ENCODE results near the gene INTS6.

The INTS6 gene

GRCh38 chr13:51330791-51331190, 122.0 kb downstream of the INTS6 start:
- DNase-seq (ENCODE audit: low read depth) = peak; percentile 22
- H3K4me3 ChIP-seq (ENCODE audit: low read depth, low read length) = no peak overlapping the region

- H3K4me3 ChIP-seq (ENCODE audit: low read depth, low read length) = no peak overlapping the region
- DNase-seq (ENCODE audit: low read depth) = no peak
Observed at GRCh38 chr13:51329606-51330005, 123.2 kb downstream of the INTS6 start.

DNA sequence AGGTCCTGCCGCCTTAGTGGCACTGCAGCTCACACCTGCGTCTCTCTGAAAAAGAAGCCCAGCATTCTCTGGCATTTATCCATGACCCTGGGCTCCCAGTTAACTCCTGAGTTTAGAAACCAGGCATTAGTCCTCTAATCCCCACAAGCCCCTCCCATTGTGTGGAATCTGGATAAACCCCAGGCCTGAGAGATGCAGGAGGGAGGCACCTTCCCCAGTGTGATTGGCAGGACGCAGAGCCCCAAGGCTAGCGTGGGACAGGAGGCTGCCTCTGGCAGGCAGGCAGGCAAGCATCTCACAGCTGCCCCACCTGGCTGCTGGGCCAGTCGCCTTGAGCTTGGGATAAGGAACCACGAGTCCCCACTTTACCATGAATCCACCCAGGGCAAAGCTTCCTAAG, 124.3 kb downstream of the INTS6 start:
- no peak for DNase-seq (ENCODE audit: low read depth)
- H3K4me3 ChIP-seq (ENCODE audit: low read depth, low read length) = no peak overlapping the region

DNA sequence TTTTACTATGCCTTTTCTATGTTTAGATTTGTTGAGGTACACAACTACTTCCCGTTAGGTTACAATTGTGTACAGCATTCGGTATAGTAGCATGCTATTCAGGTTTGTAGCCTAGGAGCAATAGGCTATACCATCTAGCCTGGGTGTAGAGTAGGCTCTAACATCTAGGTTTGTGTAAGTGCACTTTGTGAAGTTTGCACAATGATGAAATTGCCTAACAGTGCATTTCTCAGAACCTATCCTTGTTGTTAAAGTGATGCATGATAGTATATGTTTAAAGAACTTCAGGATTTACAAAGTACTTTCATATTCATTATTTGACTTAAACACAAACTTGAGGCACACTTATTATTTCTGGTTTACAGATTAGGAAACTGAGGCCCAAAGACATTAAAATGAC, 124.9 kb downstream of the INTS6 start:
- H3K4me3 ChIP-seq (ENCODE audit: low read depth, low read length) = no peak overlapping the region
- no peak for DNase-seq (ENCODE audit: low read depth)

GRCh38 chr13:51326777-51327176, 126.1 kb downstream of the INTS6 start:
- DNase-seq (ENCODE audit: low read depth) = no peak
- no peak overlapping the region for H3K4me3 ChIP-seq (ENCODE audit: low read depth, low read length)

- DNase-seq (ENCODE audit: low read depth) = no peak
- no peak overlapping the region for H3K4me3 ChIP-seq (ENCODE audit: low read depth, low read length)
Observed at GRCh38 chr13:51325837-51326236, 127.0 kb downstream of the INTS6 start.

GRCh38 chr13:51324714-51325420, 128.0 kb downstream of the INTS6 start:
- H3K4me3 ChIP-seq (ENCODE audit: low read depth, low read length) = no peak overlapping the region
- no peak for DNase-seq (ENCODE audit: low read depth)

- no peak for DNase-seq (ENCODE audit: low read depth)
- H3K4me3 ChIP-seq (ENCODE audit: low read depth, low read length) = no peak overlapping the region
Observed at GRCh38 chr13:51323824-51324511, 128.9 kb downstream of the INTS6 start.

- DNase-seq (ENCODE audit: low read depth) = no peak
Observed at GRCh38 chr13:51322826-51323225, 130.0 kb downstream of the INTS6 start.

DNA sequence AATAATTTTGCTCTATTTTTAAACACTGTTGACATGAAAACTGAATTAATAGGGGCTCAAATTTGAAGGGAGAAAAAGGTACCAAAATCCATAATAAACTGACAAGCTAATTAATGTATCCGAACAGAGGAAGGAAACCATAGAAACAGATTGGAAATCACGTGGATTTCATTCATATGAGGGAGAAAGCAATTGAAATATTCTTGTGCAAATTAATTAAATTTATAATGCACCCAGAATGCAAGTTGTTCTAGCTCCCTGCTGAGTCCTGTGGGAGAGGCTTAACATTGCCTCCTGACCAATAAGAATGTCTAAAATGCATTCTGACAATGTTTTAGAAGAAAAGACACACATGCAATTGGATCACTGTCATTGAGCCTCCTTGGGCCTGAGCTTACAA, 131.0 kb downstream of the INTS6 start:
- H3K4me3 ChIP-seq (ENCODE audit: low read depth, low read length) = no peak overlapping the region
- no peak for DNase-seq (ENCODE audit: low read depth)

More at GRCh38 chr13:51322826-51323225, 130.0 kb downstream of the INTS6 start:
- H3K4me3 ChIP-seq (ENCODE audit: low read depth, low read length) = no peak overlapping the region

DNA sequence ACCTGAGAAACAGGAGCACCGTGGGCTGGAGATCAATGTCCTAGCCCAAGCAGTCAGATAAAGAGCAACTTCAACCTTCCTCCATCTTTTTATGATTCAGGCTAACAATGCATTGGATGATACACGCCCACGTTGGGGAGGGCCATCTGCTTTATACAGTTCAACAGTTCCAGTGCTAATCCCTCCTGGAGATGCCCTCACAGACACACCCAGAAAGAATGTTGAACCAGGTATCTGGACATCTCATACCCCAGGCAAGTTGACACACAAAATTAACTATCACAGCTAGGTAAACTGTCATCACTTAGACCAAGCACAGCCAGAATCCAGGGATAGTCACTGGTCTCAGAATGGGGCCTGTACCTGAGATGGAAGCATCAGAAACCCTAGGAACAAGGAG, 134.0 kb downstream of the INTS6 start:
- H3K4me3 ChIP-seq (ENCODE audit: low read depth, low read length) = no peak overlapping the region
- no peak for DNase-seq (ENCODE audit: low read depth)

DNA sequence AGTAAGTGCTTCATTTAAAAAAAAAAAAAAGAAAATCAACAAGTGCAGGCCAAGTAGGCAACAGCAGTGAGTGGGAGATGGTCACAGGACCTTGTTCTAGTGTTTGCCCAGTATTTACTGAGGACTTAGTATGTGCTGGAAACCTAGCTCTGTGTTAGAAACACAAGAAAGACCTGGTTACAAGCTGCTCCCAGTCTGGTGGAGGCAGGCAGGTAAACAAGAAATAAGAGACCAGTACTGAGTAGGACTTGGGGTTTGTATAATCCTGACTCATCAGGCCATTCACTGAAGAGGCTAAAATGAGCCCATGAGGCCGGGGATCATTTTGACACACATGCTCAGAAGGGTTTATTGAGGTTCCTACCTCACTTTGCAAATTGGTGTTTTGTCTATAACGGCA, 134.8 kb downstream of the INTS6 start:
- no peak overlapping the region for H3K4me3 ChIP-seq (ENCODE audit: low read depth, low read length)
- DNase-seq (ENCODE audit: low read depth) = no peak

GRCh38 chr13:51317262-51317661, 135.6 kb downstream of the INTS6 start:
- no peak overlapping the region for H3K4me3 ChIP-seq (ENCODE audit: low read depth, low read length)
- DNase-seq (ENCODE audit: low read depth) = peak; percentile 33

GRCh38 chr13:51313619-51314018, 139.2 kb downstream of the INTS6 start:
- DNase-seq (ENCODE audit: low read depth) = no peak
- no peak overlapping the region for H3K4me3 ChIP-seq (ENCODE audit: low read depth, low read length)

DNA sequence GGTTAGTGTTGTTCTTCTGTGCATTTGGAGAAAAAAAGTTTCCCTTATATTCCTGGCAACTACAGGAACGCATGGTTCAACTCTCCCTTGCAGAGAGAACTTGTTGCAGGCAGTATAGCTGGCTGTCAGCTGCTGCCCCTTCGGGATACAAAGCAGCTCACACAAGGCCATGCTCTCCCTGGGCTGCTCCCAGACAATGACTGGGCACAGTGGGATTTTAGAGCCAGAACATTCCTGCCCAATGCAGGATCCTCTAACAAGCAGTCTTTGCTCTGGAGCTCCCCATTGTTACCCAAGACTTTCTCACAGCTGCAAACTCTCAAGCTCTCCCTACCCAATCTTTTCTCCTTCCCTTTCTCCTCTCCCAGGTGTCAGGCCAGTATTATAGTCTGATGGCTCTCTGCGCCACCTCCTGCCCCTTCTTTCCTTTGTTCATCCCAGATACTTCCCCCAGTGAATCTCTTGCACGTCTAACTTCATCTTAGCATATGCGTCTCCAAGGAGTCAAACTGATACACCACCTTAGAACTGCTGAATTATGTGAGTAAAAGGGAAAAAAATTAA, 140.8 kb downstream of the INTS6 start:
- no peak for DNase-seq (ENCODE audit: low read depth)
- no peak overlapping the region for H3K4me3 ChIP-seq (ENCODE audit: low read depth, low read length)
